Skeletal muscle satellite cell (primary cell): ENCODE data around the gene FAM53A.
"Not testable (repeated sequence)": the region's sequence is repeated elsewhere in the genome, so short reads cannot be mapped to it uniquely, and the experiment has no call there.

ENCODE experiments used
- H3K27me3 ChIP-seq: 2 replicates; pipeline ENCODE4 v1.7.0; 2013; ENCODE audit warnings: low read length; ENCODE audit not compliant: control insufficient read depth, insufficient read depth
- H3K36me3 ChIP-seq: 2 replicates; pipeline ENCODE4 v1.7.0; 2013; ENCODE audit warnings: mild to moderate bottlenecking, control low read depth, low read length; ENCODE audit not compliant: insufficient read depth
- H3K4me1 ChIP-seq: 2 replicates; pipeline ENCODE4 v1.7.0; 2013; ENCODE audit warnings: low read length; ENCODE audit not compliant: control insufficient read depth, insufficient read depth
- H3K4me2 ChIP-seq: 2 replicates; pipeline ENCODE4 v1.7.0; 2013; ENCODE audit warnings: mild to moderate bottlenecking, low read length
- H3K4me3 ChIP-seq: 2 replicates; pipeline ENCODE4 v1.7.0; 2013; ENCODE audit warnings: low read length
- H3K9ac ChIP-seq: 2 replicates; pipeline ENCODE4 v1.7.0; 2013; ENCODE audit warnings: mild to moderate bottlenecking, low read depth, low read length, moderate library complexity
- H3K9me3 ChIP-seq: replicated peaks from 2 replicates; pipeline ENCODE4 v1.7.0; 2013; ENCODE audit warnings: mild to moderate bottlenecking, control low read depth, low read length

FAM53A gene

GRCh38 chr4:1612278-1613098 lies 71.6 kb downstream of the FAM53A start:
- H3K9ac ChIP-seq: no peak overlapping the region
- no peak overlapping the region for H3K4me2 ChIP-seq
- peaks cover 18% of the 10 kb centered on the region for H3K27me3 ChIP-seq
- no peaks in the 10 kb centered on the region for H3K4me1 ChIP-seq
- H3K36me3 ChIP-seq: no peaks in the 10 kb centered on the region
- H3K4me3 ChIP-seq: no peak overlapping the region
- H3K9me3 ChIP-seq: no peaks in the 10 kb centered on the region

GRCh38 chr4:1611501-1611870 lies 72.6 kb downstream of the FAM53A start:
- Histone ChIP-seq H3K9ac (no peak overlapping the region), H3K4me1 (no peaks in the 10 kb centered on the region), H3K4me2 (no peak overlapping the region), H3K4me3 (no peak overlapping the region), H3K36me3 (no peaks in the 10 kb centered on the region), H3K9me3 (no peaks in the 10 kb centered on the region), H3K27me3 (peaks cover 9% of the 10 kb centered on the region)

GRCh38 chr4:1610791-1611500 lies 73.2 kb downstream of the FAM53A start:
- Histone ChIP-seq H3K4me1 (no peaks in the 10 kb centered on the region), H3K9ac (no peak overlapping the region)

GRCh38 chr4:1609901-1610790 lies 74.0 kb downstream of the FAM53A start:
- Histone ChIP-seq H3K4me2 (no peak overlapping the region), H3K4me1 (no peaks in the 10 kb centered on the region), H3K36me3 (no peaks in the 10 kb centered on the region), H3K9ac (no peak overlapping the region), H3K4me3 (no peak overlapping the region), H3K27me3 (peaks cover 2% of the 10 kb centered on the region), H3K9me3 (no peaks in the 10 kb centered on the region)

More at GRCh38 chr4:1610791-1611500, 73.2 kb downstream of the FAM53A start:
- Histone ChIP-seq H3K27me3 (peaks cover 7% of the 10 kb centered on the region), H3K36me3 (no peaks in the 10 kb centered on the region), H3K9me3 (no peaks in the 10 kb centered on the region), H3K4me2 (no peak overlapping the region), H3K4me3 (no peak overlapping the region)

GRCh38 chr4:1608821-1609500 lies 75.2 kb downstream of the FAM53A start:
- Histone ChIP-seq H3K4me2 (no peak overlapping the region), H3K9ac (no peak overlapping the region), H3K9me3 (no peaks in the 10 kb centered on the region), H3K4me3 (no peak overlapping the region), H3K27me3 (peaks cover 6% of the 10 kb centered on the region), H3K4me1 (no peaks in the 10 kb centered on the region), H3K36me3 (no peaks in the 10 kb centered on the region)

- no peak overlapping the region for H3K4me3 ChIP-seq
- no peaks in the 10 kb centered on the region for H3K9me3 ChIP-seq
- no peaks in the 10 kb centered on the region for H3K36me3 ChIP-seq
- no peak overlapping the region for H3K4me2 ChIP-seq
- H3K9ac ChIP-seq: no peak overlapping the region
- peaks cover 6% of the 10 kb centered on the region for H3K27me3 ChIP-seq
- H3K4me1 ChIP-seq: no peaks in the 10 kb centered on the region
Observed at GRCh38 chr4:1608196-1608820, 75.8 kb downstream of the FAM53A start.

- not testable (repeated sequence) for H3K4me3 ChIP-seq, H3K4me2 ChIP-seq, H3K4me1 ChIP-seq, H3K9ac ChIP-seq, H3K36me3 ChIP-seq, H3K9me3 ChIP-seq, H3K27me3 ChIP-seq
Observed at GRCh38 chr4:1607436-1608195, 76.5 kb downstream of the FAM53A start.

- H3K27me3 ChIP-seq: peaks cover 6% of the 10 kb centered on the region
- no peaks in the 10 kb centered on the region for H3K9me3 ChIP-seq
- no peak overlapping the region for H3K4me3 ChIP-seq
- H3K36me3 ChIP-seq: no peaks in the 10 kb centered on the region
- no peak overlapping the region for H3K9ac ChIP-seq
- no peaks in the 10 kb centered on the region for H3K4me1 ChIP-seq
- no peak overlapping the region for H3K4me2 ChIP-seq
Observed at GRCh38 chr4:1604706-1605205, 79.4 kb downstream of the FAM53A start.

- Histone ChIP-seq H3K36me3 (no peaks in the 10 kb centered on the region), H3K4me3 (no peak overlapping the region), H3K9me3 (no peaks in the 10 kb centered on the region), H3K9ac (no peak overlapping the region), H3K4me2 (no peak overlapping the region), H3K4me1 (no peaks in the 10 kb centered on the region), H3K27me3 (peaks cover 6% of the 10 kb centered on the region)
Observed at GRCh38 chr4:1604181-1604705, 79.9 kb downstream of the FAM53A start.
